Dermis microvascular lymphatic vessel endothelial cell (primary cell): ENCODE results near the gene PDHX. TPM values are rescaled to one million over a fixed set of nuclear protein-coding genes. Genes with fewer than 3 reads are reported as not detected.
"Not testable (repeated sequence)": the region's sequence is repeated elsewhere in the genome, so short reads cannot be mapped to it uniquely, and the experiment has no call there.

ENCODE experiments used
- DNase-seq, 2 donors: peaks; one replicate each; pipeline versions ENCODE4 v3.0.0 to v3.0.0-alpha.2; 2010; ENCODE audit warnings: low read depth in 2 of 2
- total RNA-seq: library from RNA; depleted of rRNA; stranded (reverse); fragments of >200 nt; gene quantifications from 2 replicates; pipeline ENCODE4 v1.2.1, GENCODE V29; 2014

The PDHX gene
- total RNA-seq, 1 donor from 2014 or later = 15.4 TPM

DNA sequence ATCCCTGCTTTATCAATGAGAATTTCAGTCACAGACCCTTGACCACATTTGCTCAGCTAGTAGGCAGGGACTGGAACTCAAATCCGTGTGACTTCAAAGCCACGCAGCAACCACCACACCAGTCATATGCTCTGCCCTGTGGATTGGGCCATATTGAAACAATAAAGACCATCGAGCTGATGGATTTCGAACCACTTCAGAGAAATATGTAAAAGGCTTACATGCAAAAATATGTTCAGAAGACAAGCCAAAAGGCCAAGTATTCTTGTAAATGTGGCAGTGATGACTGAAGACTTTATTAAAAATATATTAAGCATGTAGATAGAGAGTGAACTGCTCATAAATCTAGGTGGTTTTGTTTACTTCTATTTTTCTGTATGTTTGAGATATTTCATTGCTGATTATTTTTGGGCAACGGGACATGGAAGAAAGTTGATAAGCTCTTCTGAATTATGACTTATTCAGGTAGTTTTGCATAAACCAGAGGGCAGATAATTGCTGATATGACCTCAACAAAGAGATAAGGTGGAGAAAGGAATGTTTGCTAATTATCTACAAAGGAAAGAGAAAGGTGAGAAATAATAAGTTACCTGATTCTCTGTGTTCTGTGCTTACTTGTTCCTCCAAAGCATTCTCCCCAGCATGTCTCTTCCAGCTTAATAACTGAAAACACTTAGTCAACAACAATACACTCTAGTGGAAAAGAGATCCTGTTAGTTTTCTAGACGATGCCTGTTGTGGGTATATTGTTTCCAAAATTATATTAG, 99.4 kb downstream of the PDHX start:
- DNase-seq = no peak

DNA sequence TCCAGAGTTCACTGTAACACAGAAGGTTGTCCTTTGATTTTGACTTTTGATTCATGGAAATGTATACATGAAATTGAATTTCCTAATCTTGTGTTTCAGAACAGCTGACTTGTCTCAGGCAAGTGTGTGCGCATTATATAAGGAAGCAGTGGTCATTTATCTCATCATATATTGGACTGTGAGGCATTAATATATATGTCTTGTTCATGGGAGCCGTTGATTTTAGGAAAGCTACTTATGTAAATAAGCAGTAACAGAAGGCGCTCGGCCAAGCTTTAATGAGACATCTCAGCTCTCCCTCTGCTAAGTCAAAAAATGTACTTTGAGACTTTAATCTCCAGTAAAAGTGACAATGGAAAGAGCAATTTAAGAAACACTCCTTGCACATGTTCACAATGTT, 100.5 kb downstream of the PDHX start:
- no peak for DNase-seq

DNA sequence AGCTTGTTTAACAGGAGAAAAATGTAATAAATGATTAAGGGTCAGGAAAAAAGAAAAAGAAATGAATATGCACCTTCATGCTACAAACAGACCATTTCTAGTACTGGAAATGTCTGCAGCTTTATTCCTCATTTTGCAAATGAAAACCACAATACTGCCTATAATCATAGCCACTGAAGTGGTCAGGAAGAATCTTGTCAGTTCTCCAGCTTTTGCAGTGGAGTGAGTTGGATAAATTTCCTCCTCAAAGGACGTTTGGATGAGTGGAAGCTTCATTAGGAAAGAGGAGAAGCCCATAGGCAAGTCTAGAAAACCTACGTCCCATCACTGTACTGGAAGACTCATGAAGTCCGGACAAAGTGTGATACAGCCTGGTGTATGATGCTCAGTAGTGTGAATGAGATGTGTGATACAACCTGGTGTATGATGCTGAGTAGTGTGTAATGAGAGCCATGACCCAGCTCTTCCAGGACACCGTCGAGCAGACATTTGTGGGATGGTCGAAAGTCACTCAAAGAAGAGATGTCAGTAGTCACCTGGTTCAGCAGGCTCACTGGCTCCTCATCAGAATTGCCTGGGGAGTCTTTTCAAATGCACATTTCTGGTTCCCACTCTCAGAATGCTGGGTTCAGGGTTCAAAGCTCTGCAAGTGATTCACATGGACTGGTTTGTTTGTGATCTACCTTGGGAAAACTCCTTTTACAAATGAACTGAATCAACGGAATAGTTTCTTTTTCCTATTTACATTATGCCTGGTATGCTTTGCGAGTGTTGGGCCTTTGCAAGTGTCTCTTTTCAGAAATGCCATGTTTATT, 101.3 kb downstream of the PDHX start:
- DNase-seq = no peak

DNA sequence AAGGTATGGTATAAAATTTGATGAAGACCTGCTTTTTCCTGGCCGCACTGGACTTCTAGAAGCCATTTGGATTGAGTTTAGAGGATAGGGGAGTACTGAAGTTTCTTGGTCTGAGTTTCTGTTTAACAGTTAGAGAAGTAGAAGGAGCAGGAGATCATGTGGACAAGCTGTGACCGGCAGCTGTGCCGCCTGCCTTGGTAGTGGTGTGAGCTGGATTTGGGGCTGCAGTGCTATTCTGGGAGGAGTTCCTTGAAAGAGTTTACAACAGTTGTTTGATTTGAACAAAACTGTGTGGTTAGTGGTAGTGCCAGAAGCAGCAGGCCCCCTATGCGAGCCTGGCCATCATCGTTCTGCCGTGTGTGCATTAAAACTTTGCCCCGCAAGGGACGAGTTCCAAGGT, 105.2 kb downstream of the PDHX start:
- DNase-seq = no peak

DNA sequence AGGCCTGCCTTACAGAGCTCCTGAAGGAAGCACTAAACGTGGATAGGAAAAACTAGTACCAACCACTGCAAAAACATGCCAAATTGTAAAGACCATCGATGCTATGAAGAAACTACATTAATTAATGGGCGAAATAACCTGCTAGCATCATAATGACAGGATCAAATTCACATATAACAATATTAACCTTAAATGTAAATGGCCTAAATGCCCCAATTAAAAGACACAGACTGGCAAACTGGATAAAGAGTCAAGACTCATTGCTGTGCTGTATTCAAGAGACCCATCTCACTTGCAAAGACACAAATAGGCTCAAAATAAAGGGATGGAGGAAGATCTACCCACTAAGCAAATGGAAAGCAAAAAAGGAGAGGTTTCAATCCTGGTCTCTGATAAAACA, 107.5 kb downstream of the PDHX start:
- not testable (repeated sequence) for DNase-seq

DNA sequence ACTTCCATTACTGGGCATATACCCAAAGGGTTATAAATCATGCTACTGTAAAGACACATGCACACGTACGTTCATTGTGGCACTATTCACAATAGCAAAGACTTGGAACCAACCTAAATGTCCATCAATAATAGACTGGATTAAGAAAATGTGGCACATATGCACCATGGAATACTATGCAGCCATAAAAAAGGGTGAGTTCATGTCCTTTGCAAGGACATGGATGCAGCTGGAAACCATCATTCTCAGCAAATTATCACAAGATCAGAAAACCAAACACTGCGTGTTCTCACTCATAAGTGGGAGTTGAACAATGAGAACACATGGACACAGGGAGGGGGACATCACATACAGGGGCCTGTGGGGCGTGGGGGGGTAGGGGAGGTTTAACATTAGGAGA, 111.6 kb downstream of the PDHX start:
- DNase-seq = not testable (repeated sequence)

DNA sequence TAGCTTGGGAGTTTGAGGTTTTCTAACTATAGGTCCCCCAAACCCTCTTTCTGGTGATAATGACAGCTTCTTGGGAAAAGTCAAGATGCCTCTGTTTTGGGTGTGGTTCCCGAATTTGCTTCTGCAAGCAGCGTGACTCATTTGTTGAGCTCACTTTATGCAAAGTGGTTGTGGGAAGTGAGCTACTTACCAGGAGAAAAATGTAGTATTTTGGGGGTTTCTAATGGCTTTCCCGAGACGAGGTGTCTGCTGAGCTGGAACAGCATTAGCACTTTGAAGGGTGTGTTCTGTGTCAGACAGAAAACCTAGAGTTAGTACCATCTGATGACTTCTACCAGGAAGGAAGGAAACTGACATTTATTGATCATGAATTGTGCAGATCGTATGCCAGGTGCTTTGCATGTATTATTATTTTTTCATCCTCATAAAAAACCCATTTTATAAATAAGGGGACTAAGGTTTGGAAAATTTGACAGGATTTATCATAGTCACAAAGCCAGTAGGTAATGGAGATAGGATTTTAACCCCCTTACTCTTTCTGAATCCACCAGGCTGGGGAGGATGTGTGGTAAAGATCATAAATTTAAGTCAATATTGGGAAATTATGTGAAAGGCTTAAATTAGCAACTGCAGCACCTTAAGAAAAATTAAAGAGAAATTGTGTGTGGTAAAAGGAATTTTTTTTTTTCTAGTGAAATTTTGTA, 113.7 kb downstream of the PDHX start:
- DNase-seq = peak in 1 of 2 donors; percentile 34

DNA sequence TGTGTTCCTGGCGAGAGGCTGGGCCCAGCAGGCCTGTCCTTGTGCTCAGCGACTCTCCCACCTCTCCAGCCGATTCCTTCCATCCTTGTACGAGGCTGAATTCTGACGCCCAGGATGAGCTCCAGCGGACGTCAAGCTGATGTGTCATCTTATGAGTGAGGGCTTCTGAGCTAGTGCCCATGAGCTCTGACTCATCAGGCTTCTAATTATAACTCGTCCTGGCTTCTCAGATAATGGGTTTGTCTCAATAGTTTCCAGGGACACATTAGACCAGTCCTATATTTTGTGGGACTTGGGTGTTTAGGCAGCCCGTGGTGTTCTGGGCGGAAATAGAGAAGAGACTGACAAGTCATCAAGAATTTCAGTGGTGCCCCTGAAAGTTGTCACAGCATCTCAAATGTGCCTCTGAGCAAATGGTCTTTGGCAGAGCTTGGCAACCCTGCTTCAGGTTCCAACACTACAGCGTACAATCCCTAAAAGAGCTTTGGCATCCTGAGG, 114.3 kb downstream of the PDHX start:
- DNase-seq = peak in 1 of 2 donors; percentile 87

DNA sequence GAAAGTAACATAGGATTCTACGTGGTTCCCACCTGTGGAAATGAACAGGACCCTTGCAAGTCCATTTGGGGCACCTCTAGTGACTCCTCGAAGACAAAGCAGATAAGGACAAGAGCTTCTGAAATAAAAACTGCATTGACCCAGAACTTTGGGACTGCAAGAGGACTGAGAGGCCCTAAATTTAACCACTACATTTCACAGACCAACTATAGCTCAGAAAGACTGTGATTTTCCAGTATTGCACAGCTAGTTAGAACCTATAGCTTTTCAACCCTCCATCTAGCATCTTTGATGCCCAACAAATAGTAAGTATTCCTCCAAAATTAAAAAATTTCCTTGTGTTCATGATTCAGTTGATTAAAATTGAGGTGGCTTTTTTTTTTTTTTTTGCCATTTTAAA, 114.9 kb downstream of the PDHX start:
- no peak for DNase-seq

DNA sequence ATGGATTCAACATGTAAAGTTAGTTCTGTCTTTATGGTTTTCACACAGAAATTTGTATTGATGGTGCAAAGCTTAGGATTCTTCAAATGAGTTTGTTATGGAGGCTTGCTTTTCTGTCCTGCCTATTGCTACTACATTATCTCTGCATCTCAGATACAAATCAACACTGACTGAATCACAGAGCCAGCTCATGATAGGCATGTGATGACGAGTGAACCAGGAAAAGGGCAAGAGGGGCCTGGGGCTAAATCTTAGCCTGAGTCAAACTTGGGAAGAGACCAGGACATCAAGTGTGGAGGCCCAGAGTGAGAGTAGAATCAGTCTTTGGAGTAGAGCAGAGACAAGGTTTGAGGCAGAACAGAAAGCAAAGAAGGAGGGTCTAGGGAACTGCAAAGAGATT, 115.4 kb downstream of the PDHX start:
- DNase-seq = peak in 1 of 2 donors; percentile 16

DNA sequence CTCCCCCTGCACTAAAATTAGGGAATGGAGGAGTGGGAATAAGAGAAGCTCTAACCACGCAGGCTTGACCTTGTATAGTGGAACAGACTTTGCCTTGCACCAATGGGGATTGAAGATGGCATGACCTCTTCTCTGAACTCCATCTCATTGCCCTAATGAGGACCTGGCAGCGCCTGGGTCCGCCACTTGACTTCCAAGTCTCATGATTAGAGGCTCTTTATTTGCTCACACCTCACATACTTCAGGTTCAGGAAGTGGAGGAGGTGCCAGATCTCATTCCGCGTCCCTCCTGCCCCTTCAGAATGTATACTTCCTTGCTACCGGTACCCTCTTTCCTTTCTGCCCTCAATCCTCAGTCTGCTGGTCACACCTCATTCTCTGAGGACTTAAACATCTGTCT, 116.6 kb downstream of the PDHX start:
- DNase-seq = no peak

DNA sequence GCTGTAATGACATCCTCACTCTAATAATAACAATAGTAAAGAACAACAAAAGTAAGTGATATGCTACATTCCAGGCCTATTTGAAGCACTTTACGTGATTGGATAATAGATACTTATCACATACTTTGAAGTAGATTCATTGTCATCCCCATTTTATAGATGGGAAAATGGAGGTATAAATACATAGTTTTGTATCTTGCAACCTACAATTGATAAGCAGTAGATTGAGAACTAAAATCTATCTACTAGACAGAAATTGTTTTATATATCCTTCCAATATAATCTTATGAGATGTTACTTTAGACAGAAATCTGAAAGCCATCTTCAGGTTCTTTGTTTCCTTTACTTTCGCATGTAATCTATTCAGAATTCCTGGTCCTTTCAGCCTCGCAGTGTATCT, 118.0 kb downstream of the PDHX start:
- no peak for DNase-seq

DNA sequence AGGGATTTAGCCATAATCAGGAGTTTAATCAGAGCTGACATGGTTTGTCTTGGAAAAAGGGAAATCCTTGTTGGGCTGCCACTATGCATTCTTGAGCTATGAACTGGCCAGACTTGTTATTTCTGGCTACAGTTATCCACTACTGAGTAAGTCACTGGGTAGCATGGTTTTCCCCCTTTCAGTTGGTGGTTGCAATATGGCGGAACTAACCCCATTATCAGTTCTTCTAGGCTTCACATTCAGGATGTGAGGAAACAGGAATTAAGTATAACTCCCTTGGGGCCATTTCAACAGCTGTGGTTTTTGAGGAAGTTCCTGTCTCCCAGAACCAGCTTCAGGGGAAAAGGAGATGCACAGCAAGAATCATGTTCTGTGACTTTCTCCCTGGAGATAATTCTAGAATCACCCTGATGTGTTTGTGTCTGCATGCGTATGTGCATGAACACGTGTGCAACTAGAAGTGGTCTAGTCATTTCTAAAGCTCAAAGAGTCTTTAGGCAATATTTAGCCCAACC, 119.5 kb downstream of the PDHX start:
- DNase-seq = peak in 1 of 2 donors; percentile 84

DNA sequence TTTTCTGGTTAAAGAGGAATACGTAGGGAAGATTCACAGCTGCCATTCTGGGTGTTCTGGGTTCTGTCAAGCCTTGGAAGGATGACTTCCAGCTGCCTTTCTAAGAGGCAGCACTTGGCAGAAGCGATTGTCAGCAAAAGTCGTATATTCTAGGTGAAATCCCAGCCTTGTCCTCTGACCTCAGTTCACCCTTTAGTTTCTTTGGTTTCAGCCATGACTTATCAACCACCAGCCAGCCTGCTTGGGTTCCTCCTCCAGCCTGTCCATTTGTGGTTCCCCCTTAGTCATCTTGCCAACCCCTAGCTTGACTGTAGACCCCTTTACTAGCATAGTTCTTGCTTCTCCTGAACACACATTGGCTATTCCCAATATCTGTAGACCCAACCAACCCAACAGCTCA, 120.2 kb downstream of the PDHX start:
- DNase-seq = no peak

DNA sequence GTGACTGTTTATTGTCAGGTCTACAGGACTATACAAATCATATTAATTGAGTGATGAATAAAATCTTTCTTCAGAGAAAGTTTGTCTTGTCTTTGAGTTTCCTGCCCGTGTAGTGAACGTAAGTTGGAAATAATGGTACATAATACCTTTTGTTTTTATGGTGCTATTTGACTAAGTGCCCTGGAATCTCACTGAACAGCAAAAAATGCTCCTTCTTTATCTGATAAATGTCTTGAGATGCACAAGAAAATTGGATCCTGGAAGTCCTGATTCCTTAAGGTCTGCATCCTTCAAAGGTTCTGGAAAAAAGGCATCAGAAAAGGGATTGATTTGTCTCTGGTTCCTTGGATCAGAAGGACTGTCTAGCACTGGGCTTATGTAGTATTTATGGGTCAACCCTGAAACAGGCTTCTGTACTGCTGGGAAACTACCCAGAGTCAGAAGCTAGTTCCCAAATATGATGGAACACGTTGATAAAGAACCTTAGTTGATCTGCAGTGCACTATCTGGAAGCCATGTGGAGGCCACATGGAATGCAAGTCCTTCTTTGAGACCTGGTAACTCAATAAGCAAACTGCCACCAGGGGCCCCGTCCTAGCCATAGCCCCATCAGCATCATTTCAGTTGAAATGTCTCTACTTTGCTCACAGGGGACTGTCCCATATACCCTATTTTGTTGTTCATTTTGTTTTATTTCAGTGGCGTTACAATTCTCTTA, 122.0 kb downstream of the PDHX start:
- DNase-seq = no peak

DNA sequence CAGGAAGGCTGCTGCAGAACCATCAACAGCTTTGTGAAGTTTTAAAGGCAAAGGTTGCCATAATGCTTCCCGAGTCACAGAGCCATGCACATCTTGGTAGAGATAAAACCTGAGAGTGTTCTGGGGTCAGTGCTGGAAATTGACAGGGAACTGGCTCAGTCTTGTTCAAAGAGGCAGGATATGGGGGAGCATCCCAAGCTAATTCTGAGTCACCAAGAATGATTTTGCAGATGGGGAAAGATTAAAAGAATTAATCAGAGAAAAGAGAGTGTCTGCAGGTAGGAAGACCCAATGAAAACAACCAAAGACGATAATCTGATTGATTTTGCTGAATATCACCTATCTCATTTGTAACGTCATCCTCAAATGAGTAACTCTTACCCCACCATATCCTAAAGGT, 122.7 kb downstream of the PDHX start:
- DNase-seq = no peak

DNA sequence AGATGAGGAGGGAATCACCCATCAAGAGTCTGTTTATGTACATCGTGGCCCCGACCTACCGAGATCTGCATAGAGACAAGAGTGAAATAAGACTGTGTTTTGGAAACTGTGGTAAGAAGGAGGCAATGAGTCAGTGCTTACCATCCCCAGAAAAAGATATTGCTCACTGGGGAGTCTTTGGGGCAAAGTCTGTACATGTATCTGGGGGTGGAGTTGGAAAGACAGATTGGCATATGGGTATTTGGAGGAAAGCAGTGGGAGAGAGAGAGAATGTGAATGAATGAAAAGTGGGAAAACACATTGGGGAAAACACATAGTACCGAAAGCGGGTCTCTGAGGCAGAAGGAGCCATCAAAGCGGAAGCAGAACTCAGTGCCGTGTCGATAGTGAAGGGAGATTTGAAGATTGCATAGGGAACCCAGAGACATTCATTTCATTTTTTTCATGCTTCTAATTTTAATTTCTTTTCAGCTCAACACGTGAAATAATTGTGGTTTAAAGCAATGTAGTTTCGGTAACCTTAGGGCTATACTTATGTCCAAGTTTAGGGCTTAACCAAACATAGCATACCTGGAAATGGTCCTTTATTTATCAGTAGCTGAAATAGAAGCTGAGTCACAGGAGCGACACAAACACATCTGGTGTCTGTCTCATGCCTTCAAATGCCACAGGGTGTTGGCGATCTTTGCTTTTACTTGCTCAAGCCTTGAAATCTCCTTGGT, 124.0 kb downstream of the PDHX start:
- no peak for DNase-seq

DNA sequence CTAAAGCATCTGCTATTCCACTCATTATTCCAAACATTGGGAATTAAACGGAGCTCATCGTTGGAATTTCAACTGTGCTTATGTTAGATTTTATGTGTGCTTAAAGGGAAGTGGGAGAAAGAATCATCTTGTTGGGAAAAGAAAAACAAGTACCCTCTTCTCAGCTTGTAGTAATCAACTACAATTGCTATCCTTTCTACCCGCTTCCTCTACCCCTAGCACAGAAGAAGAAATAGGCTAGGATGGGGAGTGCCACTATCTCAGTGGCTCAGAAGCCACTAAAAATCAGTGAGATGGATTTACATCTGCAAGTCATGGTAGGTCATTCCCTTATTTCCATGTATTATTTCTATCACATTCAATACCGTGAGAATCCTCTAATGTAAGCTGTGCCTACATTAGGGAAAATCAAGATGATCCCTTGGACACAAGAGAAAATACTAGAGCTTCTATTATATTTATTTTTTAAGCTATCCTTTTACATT, 124.7 kb downstream of the PDHX start:
- DNase-seq = no peak

DNA sequence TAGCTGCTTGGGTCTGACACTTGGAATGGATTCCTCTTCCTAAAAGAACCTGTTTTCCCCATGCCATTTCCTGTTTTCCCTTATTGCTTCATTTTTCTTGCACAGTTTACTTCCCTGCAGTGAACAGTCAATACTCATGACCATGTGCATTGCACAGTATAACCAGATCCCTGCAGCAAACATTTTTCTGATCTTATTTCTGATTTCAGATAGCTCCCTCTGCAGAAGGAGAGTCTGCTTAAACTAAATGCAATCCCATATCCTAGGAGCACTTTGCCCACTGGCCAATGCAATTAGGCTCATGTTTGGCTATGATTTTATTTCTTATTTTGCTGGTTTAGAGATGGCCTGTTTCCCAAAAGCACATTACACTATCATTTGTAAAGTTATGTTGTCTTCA, 125.8 kb downstream of the PDHX start:
- DNase-seq = no peak

DNA sequence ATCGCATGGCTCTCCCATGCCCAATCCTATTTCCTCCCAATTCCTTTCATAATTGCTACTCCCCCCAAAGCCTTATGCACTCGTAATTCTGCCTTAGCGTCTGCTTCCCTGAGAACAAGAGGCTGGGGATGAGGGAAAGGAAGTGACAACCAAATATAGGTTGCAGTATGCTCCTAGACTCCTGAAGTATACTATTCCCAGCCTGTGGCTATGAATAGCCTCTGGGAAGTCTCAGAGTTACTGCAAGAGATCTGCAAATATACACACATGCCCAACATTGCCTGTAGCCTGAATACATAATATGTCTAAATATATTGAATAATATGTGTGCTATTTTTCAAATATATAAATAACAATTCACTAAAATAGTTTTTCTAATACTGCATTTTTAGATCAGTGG, 126.5 kb downstream of the PDHX start:
- DNase-seq = no peak
